ENCODE measurements around the gene CLDN3. TPM values are rescaled to one million over a fixed set of nuclear protein-coding genes. Genes with fewer than 3 reads are reported as not detected.

The CLDN3 gene
- total RNA-seq, 1 experiment from 2014 or later, result 16.5 TPM

DNA sequence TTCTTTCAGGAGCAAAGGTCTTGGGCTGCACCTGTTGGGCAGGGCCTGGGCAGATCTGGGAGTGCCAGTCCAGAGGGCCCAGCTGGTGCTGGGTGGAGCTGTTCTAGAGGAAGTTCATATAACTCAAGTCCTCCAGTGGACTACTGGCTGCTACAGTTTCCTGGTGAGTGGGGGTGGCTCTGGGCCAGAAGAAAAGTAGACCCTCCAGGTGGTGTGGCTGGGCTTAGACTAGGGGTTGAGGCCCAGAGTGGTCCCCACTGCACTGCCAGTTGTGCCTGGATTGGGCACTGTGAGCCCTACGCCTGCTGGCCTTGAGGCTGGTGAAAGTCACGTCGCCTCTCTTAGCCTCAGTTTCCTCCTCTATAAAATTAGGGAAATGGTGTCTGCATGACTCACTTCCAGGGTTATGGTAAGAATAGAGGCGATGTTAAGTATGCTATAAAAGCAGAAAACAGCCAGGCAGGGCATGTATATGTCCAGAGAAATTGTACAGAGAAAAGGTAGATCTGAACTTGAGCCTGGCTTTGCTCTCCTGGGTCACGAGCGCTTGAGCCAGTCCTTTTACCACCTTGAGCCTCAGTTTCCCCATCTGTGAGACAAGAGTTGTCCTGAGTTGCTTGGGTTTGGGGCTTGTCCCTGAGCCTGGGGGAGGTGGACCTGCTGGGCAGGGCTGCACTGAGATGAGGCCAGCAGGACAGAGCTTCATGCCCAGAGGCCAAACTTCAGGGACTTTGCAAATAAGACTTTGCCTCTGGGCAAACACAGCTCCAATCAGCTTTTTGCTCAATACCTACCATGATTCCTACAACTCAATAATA is 3.8 kb upstream of the CLDN3 start:
- Histone ChIP-seq H3K9ac (ENCODE audit: extremely low read depth, insufficient read length, low read length) (no peak overlapping the region), H3K27me3 (ENCODE audit: insufficient read depth, low read length) (peaks cover 2% of the 10 kb centered on the region; the same call in 1 of the 2 replicates), H3K56ac (ENCODE audit: insufficient read length, low read depth, low read length) (no peak overlapping the region), H2AFZ (ENCODE audit: low read length) (no peak overlapping the region), H3K14ac (ENCODE audit: insufficient read depth, low read length) (no peak overlapping the region), H3K18ac (ENCODE audit: insufficient read length, low read depth, low read length) (no peak overlapping the region), H2BK120ac (ENCODE audit: low read depth, low read length, poor library complexity, severe bottlenecking) (no peak overlapping the region), H2BK20ac (ENCODE audit: low read depth, low read length, poor library complexity, severe bottlenecking) (no peak overlapping the region), H4K8ac (replicated peaks; ENCODE audit: insufficient read length, low read depth, low read length) (no peak overlapping the region), H3K4me2 (ENCODE audit: insufficient read depth, insufficient read length, low read length) (no peak overlapping the region), H4K20me1 (ENCODE audit: control insufficient read depth, insufficient read depth, insufficient read length) (peaks cover 3% of the 10 kb centered on the region), H3K27ac (ENCODE audit: insufficient read length, low read depth, low read length) (no peak overlapping the region), H2AK5ac (ENCODE audit: insufficient read length, low read length) (no peak overlapping the region), H3K23me2 (ENCODE audit: insufficient read length, low read depth, low read length, poor library complexity, severe bottlenecking) (peaks cover 18% of the 10 kb centered on the region), H2BK12ac (ENCODE audit: insufficient read length, low read depth, low read length) (no peak overlapping the region), H2BK15ac (ENCODE audit: low read depth, low read length) (no peak overlapping the region), H3K79me1 (ENCODE audit: insufficient read depth, low read depth, low read length, poor library complexity, severe bottlenecking) (no peaks in the 10 kb centered on the region), H3K79me2 (ENCODE audit: insufficient read depth, low read length) (no peaks in the 10 kb centered on the region), H3K4ac (ENCODE audit: low read depth, low read length) (no peak overlapping the region), H4K91ac (ENCODE audit: insufficient read length, low read depth, low read length) (no peak overlapping the region), H4K5ac (ENCODE audit: insufficient read length, low read depth, low read length) (no peak overlapping the region), H3K9me3 (ENCODE audit: control insufficient read depth, low read depth, low read length) (no peaks in the 10 kb centered on the region), H3K23ac (ENCODE audit: insufficient read length, low read depth, low read length) (no peak overlapping the region), H3T11ph (ENCODE audit: low read length) (no peak overlapping the region), H3K4me1 (ENCODE audit: insufficient read depth, low read length) (no peaks in the 10 kb centered on the region), H2BK5ac (ENCODE audit: insufficient read length, low read length) (no peak overlapping the region)
- Mint-ChIP-seq H3K36me3 (ENCODE audit: insufficient read depth in 1 of 3, low read depth in 3 of 3) (no peaks in the 10 kb centered on the region), H3K27me3 (ENCODE audit: low read depth) (peaks cover 6% of the 10 kb centered on the region), H3K27ac (peak overlapping the region in 1 of 3 experiments; percentile 72; a peak in 1 of 7 replicates), H3K4me1 (peaks cover 4 to 17% of the 10 kb centered on the region in 2 experiments; a peak in 3 of 4 replicates), H3K9me3 (no peaks in the 10 kb centered on the region), H3K4me3 (no peak overlapping the region)
- no peak for DNase-seq
- no peak for TF ChIP-seq CTCF (conservative IDR thresholded peaks at IDR 0.05)
- no CpG with 5 or more reads among the region's 6 CpGs for WGBS (ENCODE audit: extremely low coverage, insufficient read length, low lambda C conversion rate)
